HG03460 (cell line): ENCODE results near the gene ADAP2.
A peak's percentile ranks its signal among the peaks of the same experiment; 100 is the strongest.
"Not testable (repeated sequence)": the region's sequence is repeated elsewhere in the genome, so short reads cannot be mapped to it uniquely, and the experiment has no call there.

ENCODE experiments used
- ATAC-seq: cut with Tn5 transposase; IDR thresholded peaks from one replicate; pipeline ENCODE4 v1.9.1; 2021; ENCODE audit not compliant: unreplicated experiment

The ADAP2 gene, protein sequence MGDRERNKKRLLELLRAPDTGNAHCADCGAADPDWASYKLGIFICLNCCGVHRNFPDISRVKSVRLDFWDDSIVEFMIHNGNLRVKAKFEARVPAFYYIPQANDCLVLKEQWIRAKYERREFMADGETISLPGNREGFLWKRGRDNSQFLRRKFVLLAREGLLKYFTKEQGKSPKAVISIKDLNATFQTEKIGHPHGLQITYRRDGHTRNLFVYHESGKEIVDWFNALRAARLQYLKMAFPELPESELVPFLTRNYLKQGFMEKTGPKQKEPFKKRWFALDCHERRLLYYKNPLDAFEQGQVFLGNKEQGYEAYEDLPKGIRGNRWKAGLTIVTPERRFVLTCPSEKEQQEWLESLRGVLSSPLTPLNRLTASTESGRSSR

DNA sequence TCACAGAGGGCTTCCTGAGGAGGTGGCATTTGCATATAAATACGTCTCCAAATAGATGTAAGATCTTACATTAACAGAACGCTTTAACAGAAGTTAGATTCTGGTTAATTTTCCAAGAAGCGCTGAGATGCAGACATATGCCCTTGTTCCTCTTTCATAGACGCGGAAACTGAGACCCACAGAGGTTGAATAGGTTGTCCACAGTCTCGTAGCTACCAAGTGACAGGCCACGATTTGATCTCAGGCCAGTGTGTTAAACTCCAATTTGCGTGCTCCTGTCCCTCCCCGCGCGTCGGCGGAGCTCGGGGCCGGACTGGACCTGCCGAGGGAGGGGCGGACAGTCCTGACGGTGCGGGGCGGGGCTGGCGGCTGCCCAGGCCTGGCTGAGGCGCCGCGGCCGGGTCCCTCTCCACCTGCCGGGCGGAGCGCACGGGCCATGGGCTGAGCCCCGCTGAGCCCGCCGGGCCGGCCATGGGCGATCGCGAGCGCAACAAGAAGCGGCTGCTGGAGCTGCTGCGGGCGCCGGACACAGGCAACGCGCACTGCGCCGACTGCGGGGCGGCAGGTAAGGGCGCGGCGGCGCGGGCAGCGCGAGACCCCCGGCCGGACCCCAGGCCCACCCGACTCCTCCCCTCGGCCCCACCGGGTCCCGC lies at the start of gene ADAP2:
Gene ADAP2, plus strand, starts transcription at position 402 of the 653 bp plus-strand sequence. Its CDS starts 70 bp downstream, at position 472.
- ATAC-seq = no peak

DNA sequence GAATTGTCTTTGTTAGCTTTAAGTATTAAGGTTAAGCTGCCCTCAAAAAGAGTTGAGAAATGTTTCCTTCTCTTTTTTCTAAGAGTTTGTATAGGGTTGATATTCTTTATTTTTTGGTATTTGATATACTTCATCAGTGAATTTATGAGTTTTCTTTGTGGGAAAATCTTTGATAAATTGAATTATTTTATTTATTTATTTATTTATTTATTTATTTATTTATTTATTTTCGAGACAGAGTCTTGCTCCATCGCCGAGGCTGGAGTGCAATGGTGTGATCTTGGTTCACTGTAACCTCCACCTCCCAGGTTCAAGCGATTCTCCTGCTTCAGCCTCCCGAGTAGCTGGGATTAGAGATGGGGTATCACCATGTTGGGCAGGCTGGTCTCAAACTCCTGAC lies 35.6 kb upstream of the ADAP2 start:
- ATAC-seq = no peak

GRCh38 chr17:30894236-30894635 lies 27.5 kb upstream of the ADAP2 start:
- no peak for ATAC-seq

- ATAC-seq = no peak
Measured at GRCh38 chr17:30897311-30897710, 24.4 kb upstream of the ADAP2 start.

- peak; percentile 37 for ATAC-seq
Measured at GRCh38 chr17:30905742-30906100, 16.0 kb upstream of the ADAP2 start.

DNA sequence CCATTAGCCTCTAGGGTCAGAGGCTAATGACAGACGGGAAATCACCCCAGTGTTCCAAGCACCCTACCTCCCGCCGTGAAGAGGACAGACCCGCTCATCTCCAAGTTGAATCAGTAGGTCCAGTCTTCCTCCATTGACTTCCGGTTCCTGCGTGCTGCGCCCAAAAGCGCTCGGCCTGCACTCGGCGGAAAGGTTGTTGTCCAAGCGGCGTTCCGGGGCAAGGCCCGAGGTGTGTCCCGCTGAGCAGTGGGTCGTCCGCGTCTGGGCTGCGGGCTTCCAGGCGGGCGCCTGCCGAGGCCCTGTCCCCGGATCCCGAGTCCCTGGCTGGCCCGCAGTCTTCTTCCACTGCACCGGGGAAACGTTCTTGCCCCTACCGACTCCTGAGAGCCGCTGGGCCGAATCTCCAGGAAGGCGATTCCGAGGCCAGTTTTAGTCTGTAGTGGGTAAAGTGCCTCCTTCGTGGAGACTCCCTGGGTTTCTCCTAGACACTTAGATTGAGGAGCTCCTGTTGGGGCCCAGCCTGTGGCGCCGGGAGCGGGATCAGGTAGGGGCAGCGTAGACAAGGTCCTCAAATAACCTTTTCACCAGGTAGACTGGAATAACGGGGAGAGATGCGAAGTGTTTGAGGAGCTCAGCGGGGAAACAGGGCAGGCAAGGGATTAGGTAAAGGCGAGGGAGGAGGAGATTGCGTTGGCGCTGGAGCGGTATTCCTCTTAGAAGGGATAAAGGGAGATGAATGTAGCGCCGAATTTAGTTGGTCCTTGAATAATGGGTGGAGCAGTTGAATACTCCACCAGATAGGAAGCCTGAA lies 15.4 kb upstream of the ADAP2 start, which contains the start of gene TEFM:
Gene TEFM, minus strand, starts transcription at position 138 of the 811 bp plus-strand sequence. Its CDS starts 40 bp downstream, at position 98.
- ATAC-seq = peak; percentile 89

GRCh38 chr17:30908717-30909420 lies 12.9 kb upstream of the ADAP2 start:
- ATAC-seq = no peak

GRCh38 chr17:30910151-30910550 lies 11.6 kb upstream of the ADAP2 start:
- not testable (repeated sequence) for ATAC-seq

GRCh38 chr17:30913955-30914354 lies 7.8 kb upstream of the ADAP2 start:
- ATAC-seq = no peak

DNA sequence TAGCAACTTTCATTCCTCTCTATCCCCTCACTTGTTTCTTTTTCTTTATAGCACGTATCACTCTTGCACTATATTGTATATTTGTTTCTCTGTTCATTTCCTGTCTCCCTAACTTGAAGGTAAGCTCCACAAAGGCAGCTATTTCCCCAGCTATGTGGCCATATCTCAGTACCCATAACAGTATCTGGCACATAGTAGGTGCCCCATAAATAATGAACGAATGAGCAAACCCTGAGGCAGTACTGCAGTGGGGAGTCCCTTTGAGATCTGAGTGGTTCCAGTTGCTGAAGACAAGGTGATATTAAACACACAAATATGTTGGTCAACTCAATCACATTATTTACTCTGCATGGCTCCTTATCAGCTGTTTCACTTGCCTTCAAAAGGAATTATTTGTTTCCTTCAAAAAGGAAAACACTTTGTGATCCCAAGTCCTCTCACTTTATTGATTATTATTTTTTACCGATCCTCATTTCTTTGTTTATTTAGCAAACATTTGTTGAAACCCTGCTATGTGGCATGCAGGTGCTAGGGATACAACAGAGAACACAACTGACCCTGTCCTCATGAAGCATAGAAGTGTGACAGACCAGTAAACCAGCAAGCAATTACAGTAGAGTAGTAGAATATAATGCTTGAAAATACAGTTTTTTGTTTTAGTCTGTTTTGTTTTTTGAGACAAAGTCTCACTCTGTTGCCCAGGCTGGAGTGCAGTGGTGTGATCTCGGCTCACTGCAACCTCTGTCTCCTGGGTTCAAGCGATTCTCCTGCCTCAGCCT lies 5.7 kb upstream of the ADAP2 start:
- ATAC-seq = no peak

GRCh38 chr17:30917050-30917449 lies 4.7 kb upstream of the ADAP2 start:
- ATAC-seq = no peak

- no peak for ATAC-seq
Measured at GRCh38 chr17:30920282-30920681, 1.5 kb upstream of the ADAP2 start.

GRCh38 chr17:30920683-30921543 lies 832 bp upstream of the ADAP2 start:
- ATAC-seq = no peak

- ATAC-seq = no peak
Measured at GRCh38 chr17:30922235-30923030, 688 bp downstream of the ADAP2 start.

GRCh38 chr17:30924341-30924740 lies 2.6 kb downstream of the ADAP2 start:
- ATAC-seq = no peak

DNA sequence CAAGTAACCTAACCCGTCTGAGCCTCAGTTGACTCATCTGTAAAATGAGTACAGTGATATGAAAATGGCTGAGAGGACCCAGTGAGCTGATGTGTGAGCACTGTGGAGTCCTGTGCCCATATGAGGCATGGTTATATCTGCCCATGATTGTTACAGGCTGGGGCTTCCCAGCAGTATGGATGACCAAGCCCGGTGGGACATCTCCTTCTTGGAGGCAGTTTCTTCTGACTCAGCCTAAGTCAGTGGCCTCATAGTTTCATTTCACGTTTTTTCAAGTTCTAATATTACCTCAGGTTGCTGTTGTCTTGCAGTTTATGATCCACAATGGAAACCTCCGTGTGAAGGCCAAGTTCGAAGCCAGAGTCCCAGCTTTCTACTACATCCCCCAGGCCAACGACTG lies 4.8 kb downstream of the ADAP2 start:
- ATAC-seq = no peak

GRCh38 chr17:30927756-30928155 lies 6.0 kb downstream of the ADAP2 start:
- no peak for ATAC-seq

DNA sequence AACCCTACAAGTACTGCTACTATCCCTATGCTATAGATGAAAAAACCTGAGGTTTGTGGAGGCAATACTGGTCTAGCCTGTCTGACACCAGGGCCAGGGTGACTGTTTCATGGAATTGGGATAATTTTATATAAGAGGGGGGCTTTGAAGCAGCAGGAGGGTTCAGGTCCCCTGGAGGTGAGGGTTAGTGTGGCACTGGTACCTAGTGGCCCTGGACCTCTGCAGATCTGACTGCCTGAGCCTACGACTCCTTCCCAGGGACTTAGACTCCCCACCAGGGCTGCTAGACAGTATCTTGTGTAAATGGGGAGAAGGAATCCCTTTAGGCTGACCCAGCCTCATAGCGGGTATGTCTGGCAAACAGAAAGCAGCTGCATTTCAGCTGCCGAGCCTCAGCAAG lies 6.8 kb downstream of the ADAP2 start:
- no peak for ATAC-seq
